GM11168 (cell line): ENCODE measurements around the gene RPUSD4.

Experiments
- in situ Hi-C: fragments of 300-500 bp; cut with MboI; formaldehyde crosslinking; loops from one replicate; pipeline ENCODE4 v1.12.0; 2022; ENCODE audit warnings: low sequenced_read_pairs; ENCODE audit not compliant: unreplicated experiment

Gene RPUSD4

GRCh38 chr11:126214841-126215240 lies 3.4 kb upstream of the RPUSD4 start:
- in situ Hi-C loops, result no loop called here

GRCh38 chr11:126214441-126214840 lies 3.0 kb upstream of the RPUSD4 start:
- in situ Hi-C loops, result no loop called here

GRCh38 chr11:126212089-126212660 lies 725 bp upstream of the RPUSD4 start:
- in situ Hi-C loops, result no loop called here

GRCh38 chr11:126210871-126211235 lies 597 bp downstream of the RPUSD4 start:
- in situ Hi-C loops, result no loop called here

GRCh38 chr11:126207896-126208295 lies 3.6 kb downstream of the RPUSD4 start:
- in situ Hi-C loops, result no loop called here

- in situ Hi-C loops, result no loop called here
Measured at GRCh38 chr11:126205359-126205758, 6.1 kb downstream of the RPUSD4 start.

GRCh38 chr11:126202646-126203359 lies 8.6 kb downstream of the RPUSD4 start:
- in situ Hi-C loops, result no loop called here

GRCh38 chr11:126198648-126199047 lies 12.8 kb downstream of the RPUSD4 start:
- in situ Hi-C loops, result loop anchor here (10.0 kb wide), 1 partner anchor 274 kb away; no protein-coding TSS in a partner anchor

GRCh38 chr11:126197277-126197939 lies 14.0 kb downstream of the RPUSD4 start:
- in situ Hi-C loops, result loop anchor here (10.0 kb wide), 1 partner anchor 273 kb away; no protein-coding TSS in a partner anchor

- in situ Hi-C loops, result loop anchor here (10.0 kb wide), 1 partner anchor 270 kb away; no protein-coding TSS in a partner anchor
Measured at GRCh38 chr11:126195119-126195518, 16.3 kb downstream of the RPUSD4 start.

- in situ Hi-C loops, result loop anchor here (10.0 kb wide), 1 partner anchor 269 kb away; no protein-coding TSS in a partner anchor
Measured at GRCh38 chr11:126194121-126194543, 17.3 kb downstream of the RPUSD4 start.

GRCh38 chr11:126193038-126193478 lies 18.4 kb downstream of the RPUSD4 start:
- in situ Hi-C loops, result loop anchor here (10.0 kb wide), 1 partner anchor 268 kb away; no protein-coding TSS in a partner anchor

- in situ Hi-C loops, result loop anchor here (10.0 kb wide), 1 partner anchor 268 kb away; no protein-coding TSS in a partner anchor
Measured at GRCh38 chr11:126192361-126192760, 19.1 kb downstream of the RPUSD4 start.

- in situ Hi-C loops, result loop anchor here (10.0 kb wide), 1 partner anchor 267 kb away; no protein-coding TSS in a partner anchor
Measured at GRCh38 chr11:126191379-126192073, 19.9 kb downstream of the RPUSD4 start.

- in situ Hi-C loops, result loop anchor here (10.0 kb wide), 1 partner anchor 266 kb away; no protein-coding TSS in a partner anchor
Measured at GRCh38 chr11:126190792-126191191, 20.7 kb downstream of the RPUSD4 start.

GRCh38 chr11:126189109-126189929 lies 22.1 kb downstream of the RPUSD4 start:
- in situ Hi-C loops, result no loop called here

GRCh38 chr11:126188332-126189108 lies 22.9 kb downstream of the RPUSD4 start:
- in situ Hi-C loops, result no loop called here

- in situ Hi-C loops, result no loop called here
Measured at GRCh38 chr11:126186708-126187529, 24.5 kb downstream of the RPUSD4 start.
